Posterior vena cava (tissue), 2 donors: ENCODE results near the gene GK2. TPM values are rescaled to one million over a fixed set of nuclear protein-coding genes. Genes with fewer than 3 reads are reported as not detected.

Source experiments
- DNase-seq: peaks from one replicate; pipeline ENCODE4 v3.0.0-alpha.2; 2020; ENCODE audit warnings: low spot score
- intact Hi-C, 2 donors: fragments of 100-400 bp; cut with DNase I; formaldehyde crosslinking; loops; one replicate each; pipeline versions ENCODE4 v1.14.1 to v1.14.2; 2022 to 2023
- total RNA-seq, 2 donors: library from RNA; stranded (reverse); fragmentation: NEBNext Ultra II Directional; extraction: Animal tissue kit (Norgen Biotek cat#: 25700); gene quantifications; one replicate each; pipeline ENCODE4 v1.2.1, GENCODE V29; 2021
- donor health status: DM: yes; HTN: yes; CAD: no.
- donor health status: DM: yes; HTN: yes; CAD: no.

The GK2 gene
- total RNA-seq, 2 donors from 2014 or later = not detected

- intact Hi-C loops = no loop called here
- DNase-seq = no peak
Measured at GRCh38 chr4:79396794-79397193, 11.2 kb downstream of the GK2 start.

DNA sequence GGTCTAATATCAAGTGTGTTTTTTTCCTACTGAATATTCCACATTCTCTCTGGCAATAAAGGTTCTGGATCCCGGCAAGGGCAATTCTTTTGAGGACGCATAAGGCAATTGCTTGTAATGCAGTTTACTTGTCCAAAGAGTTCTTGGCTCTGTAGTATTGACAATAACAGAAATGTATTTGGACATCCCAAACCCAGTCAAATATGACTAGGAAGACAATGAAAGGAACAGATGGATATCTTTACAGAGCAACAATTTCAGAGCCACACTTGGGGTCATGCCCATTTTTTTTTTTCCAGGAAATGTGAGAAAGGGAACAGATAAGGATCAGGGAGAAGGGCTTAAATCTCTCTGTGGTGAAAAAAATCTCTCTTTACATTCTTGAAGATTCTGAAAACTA lies 12.2 kb downstream of the GK2 start:
- DNase-seq = no peak

DNA sequence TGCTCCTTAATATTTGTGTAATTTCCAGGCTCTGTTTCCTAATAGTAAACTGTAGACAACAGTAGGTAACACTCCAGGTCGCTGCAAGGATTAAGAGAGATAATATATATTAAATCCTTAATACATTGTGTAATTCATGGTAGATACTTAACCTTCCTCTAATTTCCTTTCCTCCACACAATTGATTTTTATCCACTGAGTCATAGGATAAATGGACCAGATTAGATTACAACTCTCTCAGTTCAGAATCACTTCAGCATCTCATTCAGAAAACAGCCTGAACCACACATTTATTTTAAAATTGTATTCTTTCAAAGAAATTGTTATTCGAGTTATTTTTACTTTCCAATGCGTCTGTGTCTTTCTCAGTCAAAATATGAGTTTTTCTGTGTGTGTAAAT lies 17.1 kb downstream of the GK2 start:
- intact Hi-C loops = no loop called here
- DNase-seq = no peak

More for the DNA sequence above, 12.2 kb downstream of the GK2 start:
- intact Hi-C loops = no loop called here

DNA sequence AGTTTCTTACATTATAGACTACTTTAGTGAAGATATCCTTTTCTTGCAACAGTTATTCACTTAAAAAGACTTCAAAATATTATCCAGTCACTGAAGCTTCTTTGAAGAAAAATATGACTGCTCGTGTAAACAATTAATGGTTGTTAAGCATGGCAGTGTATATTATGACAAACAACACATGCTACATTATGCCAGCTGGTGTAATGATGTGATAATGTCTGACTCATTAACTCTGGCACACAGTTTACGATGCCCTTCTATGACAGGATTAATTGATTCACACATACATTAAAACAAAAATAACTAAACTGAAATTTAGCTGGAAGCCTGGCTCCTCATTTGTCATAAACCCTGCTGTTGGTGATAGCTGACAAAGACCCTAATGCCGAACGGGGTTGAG lies 22.4 kb downstream of the GK2 start:
- DNase-seq = no peak
- intact Hi-C loops = no loop called here

DNA sequence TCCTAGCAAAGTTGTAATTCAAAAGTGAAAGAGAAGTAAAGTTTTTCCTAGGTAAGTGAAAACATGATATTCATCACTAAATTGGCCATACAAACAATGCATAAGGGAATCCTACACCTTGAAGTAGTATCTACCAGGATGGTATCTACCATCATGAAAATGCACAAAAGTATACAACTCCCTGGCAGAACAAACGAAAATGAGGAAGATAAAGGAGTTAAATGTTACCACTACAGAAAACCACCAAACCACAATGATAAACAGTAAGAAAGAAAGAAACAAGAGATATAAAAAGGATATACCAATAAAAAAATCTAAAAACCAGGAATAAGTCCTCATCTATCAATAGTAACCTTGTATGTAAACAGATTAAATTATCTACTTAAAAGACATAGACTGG lies 26.9 kb downstream of the GK2 start:
- intact Hi-C loops = no loop called here

GRCh38 chr4:79370026-79370425 lies 38.0 kb downstream of the GK2 start:
- intact Hi-C loops = no loop called here
- DNase-seq = no peak

More for the DNA sequence above, 26.9 kb downstream of the GK2 start:
- DNase-seq = no peak

- DNase-seq = no peak
- intact Hi-C loops = no loop called here
Measured at GRCh38 chr4:79367096-79367495, 40.9 kb downstream of the GK2 start.

- intact Hi-C loops = no loop called here
- no peak for DNase-seq
Measured at GRCh38 chr4:79366422-79366821, 41.6 kb downstream of the GK2 start.

- DNase-seq = no peak
- intact Hi-C loops = no loop called here
Measured at GRCh38 chr4:79364061-79364460, 44.0 kb downstream of the GK2 start.

GRCh38 chr4:79362626-79363025 lies 45.4 kb downstream of the GK2 start:
- intact Hi-C loops = no loop called here
- DNase-seq = no peak

GRCh38 chr4:79360006-79360405 lies 48.0 kb downstream of the GK2 start:
- DNase-seq = no peak
- intact Hi-C loops = no loop called here

DNA sequence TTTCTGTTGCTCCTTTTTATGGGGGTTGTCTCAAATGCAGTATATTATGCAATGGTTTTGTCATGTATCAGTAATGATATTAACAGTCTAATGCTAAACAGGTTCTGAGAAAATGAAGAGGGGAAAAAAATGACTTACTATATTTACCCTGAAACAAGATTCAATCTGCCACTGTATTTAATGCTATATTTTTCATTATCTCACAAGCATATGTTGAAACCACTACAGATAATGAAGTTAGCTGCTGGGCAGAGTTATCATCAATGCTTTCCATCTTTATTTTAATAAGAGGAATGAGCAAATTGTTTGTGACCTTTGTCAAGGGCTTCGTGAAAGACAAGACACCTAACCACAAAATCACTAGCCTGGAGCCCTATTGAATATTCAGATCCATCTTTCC lies 49.6 kb downstream of the GK2 start:
- intact Hi-C loops = loop anchor here in 1 of 2 donors (1.0 kb wide), 1 partner anchor 24 kb away; no protein-coding TSS in a partner anchor
- DNase-seq = no peak

DNA sequence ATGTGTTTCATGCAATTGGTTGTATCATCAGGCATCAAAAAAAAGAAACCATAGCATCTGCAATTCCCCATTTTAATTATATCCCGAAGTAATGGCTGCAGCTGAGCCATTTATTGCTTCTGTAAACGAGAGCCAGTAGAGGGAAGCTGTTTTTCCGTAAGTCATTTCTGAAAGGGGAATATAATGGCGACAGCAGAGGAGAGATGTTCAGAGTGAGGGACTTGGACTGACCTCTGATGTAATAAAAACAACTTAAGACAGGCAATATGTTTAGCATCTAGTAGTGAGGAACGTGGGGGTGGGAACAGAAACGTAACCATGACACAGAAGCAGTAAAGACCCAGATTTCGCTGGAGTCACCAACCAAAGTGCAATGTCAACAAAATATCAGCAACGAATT lies 50.7 kb downstream of the GK2 start:
- DNase-seq = no peak

More for the DNA sequence above, 50.7 kb downstream of the GK2 start:
- intact Hi-C loops = loop anchor here in 1 of 2 donors (2.0 kb wide), 1 partner anchor 67 kb away; no protein-coding TSS in a partner anchor

Other genes with a start within 250 kb of the GK2 start
- not detected for gene NAA11, start 82.2 kb downstream of the GK2 start, total RNA-seq